ENCODE results near the gene LONP1. TPM values are rescaled to one million over a fixed set of nuclear protein-coding genes. Genes with fewer than 3 reads are reported as not detected.

Gene LONP1
- total RNA-seq, 1 donor from 2014 or later = 65.3 TPM

DNA sequence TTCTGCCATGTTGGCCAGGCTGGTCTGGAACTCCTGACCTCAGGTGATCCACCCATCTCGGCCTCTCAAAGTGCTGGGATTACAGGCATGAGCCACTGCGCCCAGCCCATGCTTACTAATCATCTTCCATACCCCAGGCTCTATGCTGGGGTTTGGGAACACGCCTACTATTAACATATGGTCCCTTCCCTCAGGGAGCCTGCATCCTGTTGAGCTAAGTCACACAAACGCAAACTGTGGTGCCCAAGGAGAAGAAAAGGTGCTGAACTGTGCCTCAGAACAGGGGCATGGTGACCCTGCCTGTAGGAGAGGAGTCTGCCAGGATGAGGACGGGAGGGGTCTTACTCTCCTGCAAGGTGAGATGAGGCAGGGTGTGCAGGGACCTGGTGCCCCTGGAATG lies 45.2 kb downstream of the LONP1 start:
- ATAC-seq = no peak
- no peak for DNase-seq
- Histone ChIP-seq H3K4me3 (no peak overlapping the region), H3K9me3 (no peaks in the 10 kb centered on the region), H3K36me3 (peaks cover 31% of the 10 kb centered on the region), H3K27me3 (ENCODE audit: low read depth) (no peaks in the 10 kb centered on the region), H3K4me1 (peaks cover 10% of the 10 kb centered on the region), H3K27ac (no peak overlapping the region)
- TF ChIP-seq, protein P1, sequence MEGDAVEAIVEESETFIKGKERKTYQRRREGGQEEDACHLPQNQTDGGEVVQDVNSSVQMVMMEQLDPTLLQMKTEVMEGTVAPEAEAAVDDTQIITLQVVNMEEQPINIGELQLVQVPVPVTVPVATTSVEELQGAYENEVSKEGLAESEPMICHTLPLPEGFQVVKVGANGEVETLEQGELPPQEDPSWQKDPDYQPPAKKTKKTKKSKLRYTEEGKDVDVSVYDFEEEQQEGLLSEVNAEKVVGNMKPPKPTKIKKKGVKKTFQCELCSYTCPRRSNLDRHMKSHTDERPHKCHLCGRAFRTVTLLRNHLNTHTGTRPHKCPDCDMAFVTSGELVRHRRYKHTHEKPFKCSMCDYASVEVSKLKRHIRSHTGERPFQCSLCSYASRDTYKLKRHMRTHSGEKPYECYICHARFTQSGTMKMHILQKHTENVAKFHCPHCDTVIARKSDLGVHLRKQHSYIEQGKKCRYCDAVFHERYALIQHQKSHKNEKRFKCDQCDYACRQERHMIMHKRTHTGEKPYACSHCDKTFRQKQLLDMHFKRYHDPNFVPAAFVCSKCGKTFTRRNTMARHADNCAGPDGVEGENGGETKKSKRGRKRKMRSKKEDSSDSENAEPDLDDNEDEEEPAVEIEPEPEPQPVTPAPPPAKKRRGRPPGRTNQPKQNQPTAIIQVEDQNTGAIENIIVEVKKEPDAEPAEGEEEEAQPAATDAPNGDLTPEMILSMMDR (IDR thresholded peaks at IDR 0.05) = no peak
- intact Hi-C loops (cut with DNase I) = no loop called here

DNA sequence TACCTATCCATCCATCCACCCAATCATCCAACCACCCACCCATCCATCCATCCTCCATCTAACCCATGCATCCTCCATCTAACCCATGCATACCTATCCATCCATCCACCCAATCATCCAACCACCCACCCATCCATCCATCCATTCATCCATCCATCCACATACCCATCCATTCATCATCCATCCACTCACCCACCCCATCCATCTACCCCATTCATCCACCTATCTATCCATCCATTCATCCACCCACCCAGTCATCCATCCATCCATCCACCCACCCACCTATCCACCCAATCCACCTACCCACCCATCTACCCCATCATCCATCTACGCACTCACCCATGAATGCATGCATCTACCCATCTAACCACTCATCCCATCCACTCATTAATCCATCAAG lies 46.2 kb downstream of the LONP1 start:
- ATAC-seq (no peak), DNase-seq (no peak)
- peaks cover under 1% of the 10 kb centered on the region for H3K4me1 ChIP-seq
- H3K4me3 ChIP-seq = no peak overlapping the region
- TF ChIP-seq, protein P1 (IDR thresholded peaks at IDR 0.05) = no peak
- H3K27me3 ChIP-seq (ENCODE audit: low read depth) = no peaks in the 10 kb centered on the region
- H3K27ac ChIP-seq = no peak overlapping the region
- H3K9me3 ChIP-seq = no peaks in the 10 kb centered on the region
- intact Hi-C loops (cut with DNase I) = no loop called here
- H3K36me3 ChIP-seq = peaks cover 40% of the 10 kb centered on the region

DNA sequence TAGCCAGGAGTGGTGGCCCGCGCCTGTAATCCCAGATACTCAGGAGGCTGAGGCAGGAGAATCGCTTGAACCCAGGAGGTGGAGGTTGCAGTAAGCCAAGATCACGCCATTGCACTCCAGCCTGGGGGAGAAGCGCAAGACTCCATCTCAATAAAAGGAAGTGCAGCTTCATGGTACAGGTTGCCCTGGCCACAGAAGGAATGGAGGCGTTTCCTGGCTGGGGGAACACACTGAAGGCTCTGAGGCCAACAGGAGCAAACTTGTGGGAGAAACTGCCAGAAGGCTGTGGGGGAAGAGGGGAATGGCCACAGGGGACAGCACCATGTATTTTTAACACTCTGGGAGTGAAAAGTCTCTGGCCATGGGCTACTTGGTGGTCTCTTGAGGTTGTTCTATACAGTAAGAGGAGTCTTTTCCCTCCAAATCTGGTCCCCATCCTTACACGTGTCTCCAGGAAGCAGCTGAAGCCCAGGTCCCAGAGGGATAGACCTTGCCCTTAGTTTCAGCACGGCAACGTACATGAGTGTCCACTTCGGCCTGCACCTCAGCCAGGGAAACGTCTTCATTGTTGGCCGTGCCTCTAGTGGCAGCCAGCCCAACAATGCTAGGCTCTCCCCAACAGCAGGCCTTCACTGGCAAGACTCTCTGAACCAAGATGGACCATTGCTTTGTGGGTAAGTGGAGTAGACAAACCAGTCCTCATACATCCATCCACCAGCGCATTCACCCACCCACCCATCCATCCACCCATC lies 47.1 kb downstream of the LONP1 start:
- ATAC-seq = no peak
- no peaks in the 10 kb centered on the region for H3K4me1 ChIP-seq
- no peak for DNase-seq
- H3K27ac ChIP-seq = no peak overlapping the region
- TF ChIP-seq, protein P1 (IDR thresholded peaks at IDR 0.05) = no peak
- no peaks in the 10 kb centered on the region for H3K27me3 ChIP-seq (ENCODE audit: low read depth)
- intact Hi-C loops (cut with DNase I) = no loop called here
- peaks cover 40% of the 10 kb centered on the region for H3K36me3 ChIP-seq
- no peaks in the 10 kb centered on the region for H3K9me3 ChIP-seq
- H3K4me3 ChIP-seq = no peak overlapping the region

DNA sequence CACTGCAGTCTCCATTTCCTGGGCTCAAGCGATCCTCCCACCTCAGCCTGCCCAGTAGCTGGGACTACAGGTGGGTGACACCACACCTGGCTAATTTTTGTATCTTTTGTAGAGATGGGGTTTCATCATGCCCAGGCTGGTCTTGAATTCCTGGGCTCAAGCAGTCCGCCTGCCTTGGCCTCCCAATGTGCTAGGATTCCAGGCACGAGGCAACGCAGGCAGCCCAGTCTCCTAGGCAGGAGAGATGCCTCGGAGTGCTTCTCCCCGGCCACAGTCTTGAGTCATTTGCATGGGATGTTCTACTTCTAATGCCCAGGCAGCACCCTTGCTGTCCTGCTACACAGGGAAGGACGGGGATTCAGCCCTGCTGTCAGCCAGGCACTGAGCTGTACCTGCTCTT lies 48.3 kb downstream of the LONP1 start:
- H3K4me1 ChIP-seq = no peaks in the 10 kb centered on the region
- peaks cover 45% of the 10 kb centered on the region for H3K36me3 ChIP-seq
- ATAC-seq (no peak), DNase-seq (no peak)
- no peak overlapping the region for H3K4me3 ChIP-seq
- intact Hi-C loops (cut with DNase I) = no loop called here
- TF ChIP-seq, protein P1 (IDR thresholded peaks at IDR 0.05) = no peak
- no peaks in the 10 kb centered on the region for H3K27me3 ChIP-seq (ENCODE audit: low read depth)
- no peak overlapping the region for H3K27ac ChIP-seq
- no peaks in the 10 kb centered on the region for H3K9me3 ChIP-seq

DNA sequence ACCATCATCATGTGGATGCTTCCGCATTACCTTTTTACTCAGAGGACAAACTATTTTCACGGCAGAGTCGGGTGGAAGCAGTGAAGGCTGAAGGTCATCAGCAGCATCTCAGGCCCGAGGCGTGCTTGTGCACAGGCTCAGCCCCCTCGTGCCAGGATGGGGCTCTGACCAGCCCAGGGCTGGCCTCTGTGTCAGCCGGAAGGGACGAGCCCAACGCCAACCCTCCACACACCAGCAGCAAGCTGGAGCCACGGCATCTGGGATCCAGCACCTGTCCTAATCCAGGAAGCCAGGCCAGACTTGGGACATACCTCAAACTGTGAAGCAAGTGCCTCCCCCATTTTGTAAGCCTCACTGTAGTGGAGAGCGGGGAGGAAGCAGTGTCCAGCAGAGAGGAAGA lies 50.7 kb downstream of the LONP1 start:
- DNase-seq (no peak), ATAC-seq (no peak)
- H3K4me3 ChIP-seq = no peak overlapping the region
- H3K27me3 ChIP-seq (ENCODE audit: low read depth) = no peaks in the 10 kb centered on the region
- intact Hi-C loops (cut with DNase I) = no loop called here
- no peaks in the 10 kb centered on the region for H3K9me3 ChIP-seq
- H3K27ac ChIP-seq = no peak overlapping the region
- TF ChIP-seq, protein P1 (IDR thresholded peaks at IDR 0.05) = no peak
- H3K36me3 ChIP-seq = peaks cover 69% of the 10 kb centered on the region
- H3K4me1 ChIP-seq = no peaks in the 10 kb centered on the region
